GM12892 (cell line): Measurements from ENCODE around the gene ANGPTL7.

Experiments used
- POLR2A ChIP-seq: IDR thresholded peaks from 2 replicates; pipeline ENCODE4 v1.6.1; 2011; ENCODE audit warnings: low read depth, low read length, control low read depth
- POLR2AphosphoS5 ChIP-seq: IDR thresholded peaks from 2 replicates; pipeline ENCODE4 v1.6.1; 2011; ENCODE audit warnings: low read depth, low read length, control low read depth

- TF ChIP-seq POLR2A (no peak), POLR2AphosphoS5 (no peak)
Measured at GRCh38 chr1:11143907-11144306, 45.2 kb upstream of the ANGPTL7 start.
